Measurements from ENCODE around the gene REV3L.

- TF ChIP-seq POLR2A (IDR thresholded peaks at IDR 0.05; ENCODE audit: low read depth, low read length) (no peak), POLR2AphosphoS5 (IDR thresholded peaks at IDR 0.05; ENCODE audit: low read depth, low read length) (no peak)
Measured at GRCh38 chr6:111353912-111354462, 129.0 kb downstream of the REV3L start.
